Mesothelial cell of epicardium (in vitro differentiated cells): ENCODE measurements around the gene FAM83F. TPM values are rescaled to one million over a fixed set of nuclear protein-coding genes. Genes with fewer than 3 reads are reported as not detected.

ENCODE experiments used
- DNase-seq, 2 experiments: peaks; one replicate each; pipeline ENCODE4 v3.0.0; 2021; ENCODE audit warnings: low spot score in 2 of 2; ENCODE audit not compliant: unreplicated experiment in 2 of 2
- H3K27ac Mint-ChIP-seq: 2 replicates; pipeline ENCODE4 v1.8.0; 2021; ENCODE audit warnings: mixed read lengths
- H3K27me3 Mint-ChIP-seq: 2 replicates; pipeline ENCODE4 v1.8.0; 2021; ENCODE audit warnings: low read depth, mixed read lengths
- H3K36me3 Mint-ChIP-seq: 2 replicates; pipeline ENCODE4 v1.8.0; 2021; ENCODE audit warnings: mixed read lengths
- H3K4me1 Mint-ChIP-seq: 2 replicates; pipeline ENCODE4 v1.8.0; 2021; ENCODE audit warnings: mixed read lengths
- H3K4me3 Mint-ChIP-seq: 2 replicates; pipeline ENCODE4 v1.8.0; 2021; ENCODE audit warnings: mild to moderate bottlenecking, moderate library complexity, mixed read lengths
- H3K9me3 Mint-ChIP-seq: 2 replicates; pipeline ENCODE4 v1.8.0; 2021; ENCODE audit warnings: mixed read lengths
- CTCF ChIP-seq: fragments of 200-600 bp; sonication (generic); IDR thresholded peaks from one replicate; pipeline ENCODE4 v1.5.0; 2021; ENCODE audit warnings: antibody characterized with exemption; ENCODE audit not compliant: unreplicated experiment
- total RNA-seq: library from RNA; stranded (reverse); gene quantifications from 3 replicates; pipeline ENCODE4 v1.2.1, GENCODE V29; 2021

The FAM83F gene
- total RNA-seq, 1 donor from 2014 or later: 8.0 TPM

- Mint-ChIP-seq H3K4me3 (no peak overlapping the region), H3K27ac (no peak overlapping the region), H3K36me3 (no peaks in the 10 kb centered on the region), H3K27me3 (no peaks in the 10 kb centered on the region), H3K4me1 (no peaks in the 10 kb centered on the region), H3K9me3 (no peaks in the 10 kb centered on the region)
- TF ChIP-seq CTCF: no peak
- DNase-seq: no peak
Measured at GRCh38 chr22:40070701-40071100, 75.9 kb downstream of the FAM83F start.

DNA sequence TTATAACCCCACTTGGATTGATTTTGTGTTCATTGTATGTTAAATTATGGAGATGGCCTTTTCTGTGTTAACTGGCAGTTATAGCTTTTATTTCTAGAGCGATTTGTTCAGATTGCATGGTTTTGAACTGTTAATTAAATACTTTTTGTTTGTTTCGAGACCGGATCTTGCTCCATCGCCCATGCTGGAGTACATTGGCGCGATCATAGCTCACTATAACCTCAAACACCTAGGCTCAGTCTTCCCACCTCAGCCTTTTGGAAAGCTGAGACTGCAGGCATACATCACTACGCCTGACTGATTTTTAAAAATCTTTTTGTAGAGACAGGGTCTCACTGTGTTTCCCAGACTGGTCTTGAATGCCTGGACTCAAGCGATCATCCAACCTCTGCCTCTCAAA is 77.0 kb downstream of the FAM83F start:
- no peaks in the 10 kb centered on the region for H3K27me3 Mint-ChIP-seq
- no peaks in the 10 kb centered on the region for H3K9me3 Mint-ChIP-seq
- no peak overlapping the region for H3K4me3 Mint-ChIP-seq
- no peaks in the 10 kb centered on the region for H3K36me3 Mint-ChIP-seq
- H3K4me1 Mint-ChIP-seq: peaks cover under 1% of the 10 kb centered on the region
- TF ChIP-seq CTCF: no peak
- H3K27ac Mint-ChIP-seq: peak overlapping the region; percentile 30
- DNase-seq: no peak

DNA sequence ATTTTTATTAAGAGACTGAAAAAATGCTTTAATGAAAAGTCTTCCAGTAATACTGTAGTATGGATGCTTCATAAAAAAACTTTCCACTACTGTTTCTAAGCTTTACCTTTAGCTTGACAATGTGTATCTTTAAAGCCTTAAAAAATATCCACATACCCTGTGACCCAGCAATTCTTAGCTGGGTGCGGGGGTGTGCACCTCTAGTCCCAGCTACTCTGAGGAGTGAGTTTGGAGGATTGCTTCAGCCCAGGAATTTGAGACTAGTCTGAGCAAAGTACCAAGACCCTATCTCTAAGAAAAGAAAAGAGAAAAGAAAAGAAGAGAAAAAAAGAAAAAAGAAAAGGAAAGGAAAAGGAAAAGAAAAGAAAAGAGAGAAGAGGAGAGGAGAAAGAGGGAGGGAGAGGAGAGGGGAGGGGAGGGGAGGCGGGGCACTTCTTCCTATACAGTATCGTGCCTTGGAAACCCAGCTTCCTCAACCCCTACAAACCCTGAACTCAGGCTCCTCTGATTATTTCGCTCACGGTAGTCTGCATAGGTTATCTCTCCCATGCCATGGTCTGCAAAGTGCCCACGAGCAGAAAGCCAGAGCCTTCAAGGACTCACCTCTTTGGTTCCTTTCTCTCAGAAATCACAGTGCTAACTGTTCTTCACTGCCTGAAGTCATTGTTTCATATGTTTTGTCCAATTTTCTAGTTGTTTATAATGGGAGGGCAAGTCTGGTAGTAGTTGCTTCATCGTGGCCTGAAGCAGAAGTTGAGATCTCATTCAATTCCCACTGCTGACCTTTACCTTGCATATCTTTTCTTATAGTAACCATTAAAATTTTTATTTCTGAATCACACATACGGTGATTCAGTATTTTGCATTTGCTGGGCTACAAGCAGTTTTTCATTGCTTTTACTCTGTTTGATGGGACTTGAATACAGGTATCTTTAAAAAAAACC is 82.2 kb downstream of the FAM83F start:
- peaks cover 2% of the 10 kb centered on the region for H3K4me1 Mint-ChIP-seq
- no peaks in the 10 kb centered on the region for H3K9me3 Mint-ChIP-seq
- H3K27me3 Mint-ChIP-seq: no peaks in the 10 kb centered on the region
- no peak overlapping the region for H3K27ac Mint-ChIP-seq
- no peak for TF ChIP-seq CTCF
- no peak for DNase-seq
- H3K36me3 Mint-ChIP-seq: peaks cover 1% of the 10 kb centered on the region
- H3K4me3 Mint-ChIP-seq: no peak overlapping the region

- H3K4me1 Mint-ChIP-seq: peaks cover 2% of the 10 kb centered on the region
- no peaks in the 10 kb centered on the region for H3K27me3 Mint-ChIP-seq
Measured at GRCh38 chr22:40077646-40078016, 82.9 kb downstream of the FAM83F start.

GRCh38 chr22:40081662-40082061 is 86.9 kb downstream of the FAM83F start:
- Mint-ChIP-seq H3K4me1 (peaks cover 2% of the 10 kb centered on the region), H3K9me3 (no peaks in the 10 kb centered on the region), H3K27ac (no peak overlapping the region), H3K4me3 (no peak overlapping the region), H3K27me3 (no peaks in the 10 kb centered on the region), H3K36me3 (peaks cover 1% of the 10 kb centered on the region)
- no peak for DNase-seq
- TF ChIP-seq CTCF: no peak

More at GRCh38 chr22:40077646-40078016, 82.9 kb downstream of the FAM83F start:
- no peak for DNase-seq
- Mint-ChIP-seq H3K36me3 (peaks cover 1% of the 10 kb centered on the region), H3K4me3 (no peak overlapping the region), H3K27ac (no peak overlapping the region), H3K9me3 (no peaks in the 10 kb centered on the region)
- no peak for TF ChIP-seq CTCF
